ENCODE data around the gene PASD1.
A peak's percentile ranks its signal among the peaks of the same experiment; 100 is the strongest.

DNA sequence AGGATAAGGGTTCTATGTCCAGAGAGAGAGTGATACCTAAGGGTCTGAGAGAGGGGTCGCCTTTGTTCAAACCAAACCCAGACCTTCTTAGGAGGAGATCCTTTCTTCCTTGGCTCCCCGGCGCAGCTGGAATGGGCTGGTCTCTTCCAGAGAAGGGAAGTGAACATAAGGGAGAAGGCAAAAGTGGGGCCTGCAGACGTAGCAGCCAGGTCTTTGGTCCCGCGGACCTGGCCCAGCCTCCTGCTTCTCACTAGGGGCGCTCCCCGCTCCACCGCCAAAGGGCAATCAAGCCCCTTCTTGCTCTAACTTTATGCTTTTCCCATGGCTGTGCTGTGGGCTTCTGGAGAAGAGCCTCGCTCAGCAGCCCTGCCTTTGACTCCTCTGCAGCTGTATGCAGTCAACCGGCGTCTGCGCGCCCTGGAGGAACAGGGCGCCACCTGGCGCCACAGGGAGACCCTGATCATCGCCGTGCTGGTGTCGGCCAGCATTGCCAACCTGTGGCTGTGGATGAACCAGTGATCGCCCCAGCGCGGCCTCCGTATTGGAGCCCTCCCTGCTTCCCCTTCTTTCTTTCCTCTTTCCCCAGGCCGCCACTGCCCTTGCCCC lies 158.9 kb downstream of the PASD1 start:
- TF ChIP-seq, protein P1, sequence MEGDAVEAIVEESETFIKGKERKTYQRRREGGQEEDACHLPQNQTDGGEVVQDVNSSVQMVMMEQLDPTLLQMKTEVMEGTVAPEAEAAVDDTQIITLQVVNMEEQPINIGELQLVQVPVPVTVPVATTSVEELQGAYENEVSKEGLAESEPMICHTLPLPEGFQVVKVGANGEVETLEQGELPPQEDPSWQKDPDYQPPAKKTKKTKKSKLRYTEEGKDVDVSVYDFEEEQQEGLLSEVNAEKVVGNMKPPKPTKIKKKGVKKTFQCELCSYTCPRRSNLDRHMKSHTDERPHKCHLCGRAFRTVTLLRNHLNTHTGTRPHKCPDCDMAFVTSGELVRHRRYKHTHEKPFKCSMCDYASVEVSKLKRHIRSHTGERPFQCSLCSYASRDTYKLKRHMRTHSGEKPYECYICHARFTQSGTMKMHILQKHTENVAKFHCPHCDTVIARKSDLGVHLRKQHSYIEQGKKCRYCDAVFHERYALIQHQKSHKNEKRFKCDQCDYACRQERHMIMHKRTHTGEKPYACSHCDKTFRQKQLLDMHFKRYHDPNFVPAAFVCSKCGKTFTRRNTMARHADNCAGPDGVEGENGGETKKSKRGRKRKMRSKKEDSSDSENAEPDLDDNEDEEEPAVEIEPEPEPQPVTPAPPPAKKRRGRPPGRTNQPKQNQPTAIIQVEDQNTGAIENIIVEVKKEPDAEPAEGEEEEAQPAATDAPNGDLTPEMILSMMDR (IDR thresholded peaks at IDR 0.05), result peak in 3 of 6 experiments; percentile 4 to 41 (median 27)
- TF ChIP-seq POLR2A (IDR thresholded peaks at IDR 0.05), result no peak
